Ovary (tissue), 9 donors: ENCODE measurements around the gene SNRPA1. TPM values are rescaled to one million over a fixed set of nuclear protein-coding genes. Genes with fewer than 3 reads are reported as not detected.

ENCODE experiments used
- DNase-seq, 5 donors: peaks; one replicate each; pipeline ENCODE4 v3.0.0-alpha.2; 2019 to 2020
- H3K27ac ChIP-seq, 2 donors: fragments of 200-600 bp; one replicate each; pipeline versions ENCODE4 v1.5.1 to v1.8.0; 2019 to 2022
- H3K27me3 ChIP-seq: fragments of 200-600 bp; one replicate; pipeline ENCODE4 v1.8.0; 2022
- H3K36me3 ChIP-seq: fragments of 200-600 bp; sonication (generic); one replicate; pipeline ENCODE4 v1.5.1; 2019
- H3K4me1 ChIP-seq: one replicate; pipeline ENCODE4 v1.8.1; 2013; ENCODE audit warnings: mild to moderate bottlenecking, moderate library complexity; ENCODE audit not compliant: insufficient read depth
- H3K4me3 ChIP-seq: fragments of 200-600 bp; sonication (generic); one replicate; pipeline ENCODE4 v1.5.1; 2017
- H3K9me3 ChIP-seq, 2 donors: fragments of 200-600 bp in 1 of 2; sonication (generic) in 1 of 2; one replicate each; pipeline versions ENCODE4 v1.5.1 to v1.8.1; 2013 to 2019; ENCODE audit warnings: mild to moderate bottlenecking in 1 of 2, moderate library complexity in 1 of 2
- CTCF ChIP-seq, 3 donors: fragments of 450-650 bp in 2 of 3; fragments of 200-600 bp in 1 of 3; IDR thresholded peaks; one replicate each; pipeline versions ENCODE4 v1.5.1 to v1.8.0; 2016 to 2022; ENCODE audit warnings: antibody characterized with exemption in 3 of 3, mild to moderate bottlenecking in 1 of 3
- EP300 ChIP-seq: sonication (generic); formaldehyde crosslinking; IDR thresholded peaks from one replicate; pipeline ENCODE4 v1.6.1; 2017; ENCODE audit warnings: antibody characterized with exemption
- POLR2A ChIP-seq: fragments of 450-650 bp; IDR thresholded peaks from one replicate; pipeline ENCODE4 v1.6.1; 2017; ENCODE audit warnings: antibody characterized with exemption, mild to moderate bottlenecking, moderate library complexity
- WGBS, 3 donors: extraction: QIAGEN DNeasy Blood & Tissue Kit in 1 of 3; methylation state at CpG; one replicate each; pipeline versions ENCODE4 v1.1.5 to v1.1.7; 2013 to 2017; 5-methylcytosine and 5-hydroxymethylcytosine counted together
- intact Hi-C, 4 donors: fragments of 100-400 bp; cut with DNase I; formaldehyde crosslinking; loops; one replicate each; pipeline versions ENCODE4 v1.11.0 to v1.15.1; 2022 to 2023
- polyA plus RNA-seq, 2 donors: library from polyadenylated mRNA; stranded (reverse); fragments of 200-250 nt in 1 of 2; fragments of 350-450 nt in 1 of 2; fragmentation: Illumina TruSeq in 1 of 2; extraction: RNeasy Lipid Tissue Mini Kit (QIAGEN cat#74804) in 1 of 2; gene quantifications; one replicate each; pipeline ENCODE4 v1.2.3, GENCODE V29; 2013 to 2014
- total RNA-seq, 7 donors: library from RNA; depleted of rRNA in 2 of 7; stranded (reverse); fragments of >200 nt in 2 of 7; fragmentation: NEBNext Ultra II Directional in 3 of 7; extraction: Animal tissue kit (Norgen Biotek cat#: 25700) in 3 of 7; gene quantifications; one replicate each; pipeline versions ENCODE4 v1.1.0 to v1.2.4, GENCODE V29; 2016 to 2023
- donor health status: DM: no; HTN: no; CAD: no; lungs with moderate emphysema.
- donor health status: DM: no; HTN: no; CAD: no.
- donor health status: Bipolar disorder and iron deficiency.
- donor health status: DM: yes; HTN: yes; CAD: no.
- donor health status: DM: no; HTN: no; CAD: no.
- donor health status: DM: yes; HTN: yes; CAD: no.

The SNRPA1 gene
- total and polyA plus RNA-seq, 9 donors, result 18.6 to 55.1 (median 39.8) TPM

GRCh38 chr15:101246391-101246790, 48.7 kb downstream of the SNRPA1 start:
- H3K4me3 ChIP-seq, result no peak overlapping the region
- no peak for DNase-seq
- intact Hi-C loops, result loop anchor here in 3 of 4 donors (5.0 to 10.0 kb wide), 4 partner anchors 52 to 112 kb away; no protein-coding TSS in a partner anchor
- no peaks in the 10 kb centered on the region for H3K9me3 ChIP-seq
- TF ChIP-seq EP300 (no peak), CTCF (IDR thresholded peaks at IDR 0.05) (no peak), POLR2A (no peak)
- WGBS, 3 donors, result 24 to 41% (median 34%) methylated on average over 6 of the region's 6 CpGs
- no peaks in the 10 kb centered on the region for H3K36me3 ChIP-seq
- no peaks in the 10 kb centered on the region for H3K27me3 ChIP-seq
- H3K27ac ChIP-seq, result no peak overlapping the region
- peaks cover 41% of the 10 kb centered on the region for H3K4me1 ChIP-seq

GRCh38 chr15:101244889-101245668, 50.0 kb downstream of the SNRPA1 start:
- Histone ChIP-seq H3K4me1 (peaks cover 46% of the 10 kb centered on the region), H3K27me3 (no peaks in the 10 kb centered on the region), H3K36me3 (no peaks in the 10 kb centered on the region), H3K9me3 (no peaks in the 10 kb centered on the region), H3K4me3 (no peak overlapping the region), H3K27ac (no peak overlapping the region)
- peak in 1 of 5 donors; percentile 17 for DNase-seq
- WGBS, 3 donors, result 81 to 94% (median 86%) methylated on average over 14 of the region's 14 CpGs
- no peak for TF ChIP-seq CTCF (IDR thresholded peaks at IDR 0.05)
- TF ChIP-seq EP300, result no peak
- TF ChIP-seq POLR2A, result no peak
- intact Hi-C loops, result loop anchor here in 3 of 4 donors (5.0 to 10.0 kb wide), 5 partner anchors 48 to 110 kb away; no protein-coding TSS in a partner anchor

DNA sequence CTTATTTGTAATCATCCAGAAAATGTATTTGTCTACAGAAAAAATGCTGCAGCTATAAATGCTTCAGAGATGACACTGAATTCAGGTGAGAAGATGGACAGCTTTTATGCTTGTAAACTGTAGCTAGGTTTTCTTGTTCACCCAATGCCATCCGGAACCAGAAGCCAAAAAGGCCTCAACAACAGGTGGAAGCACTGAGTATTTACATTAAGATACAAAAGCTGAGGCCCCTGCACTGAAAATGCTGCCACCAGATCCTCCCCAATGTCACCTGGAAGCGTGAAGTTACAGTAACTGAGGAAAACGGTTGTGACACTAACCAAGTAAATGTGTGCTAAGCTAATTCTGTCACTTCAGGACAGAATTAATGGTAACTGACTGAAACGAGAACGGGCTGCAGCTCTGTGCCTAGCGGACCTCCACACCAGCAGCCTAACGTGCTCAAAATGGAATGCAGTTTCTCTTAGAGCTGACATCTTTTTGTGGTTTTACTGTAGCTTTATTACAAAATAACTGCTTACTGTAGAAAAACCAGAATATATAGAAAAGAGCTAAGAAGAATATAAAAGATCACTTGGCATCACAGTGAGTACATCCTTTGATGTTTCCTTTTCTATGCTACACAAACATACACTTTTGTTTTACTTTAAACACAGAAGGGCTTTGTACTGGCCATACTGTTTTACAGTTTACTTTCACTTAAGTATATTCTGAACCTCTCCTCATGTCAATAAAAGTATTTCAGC, 50.8 kb downstream of the SNRPA1 start:
- intact Hi-C loops, result loop anchor here in 3 of 4 donors (5.0 to 10.0 kb wide), 4 partner anchors 47 to 109 kb away; no protein-coding TSS in a partner anchor
- peak in 1 of 5 donors; percentile 11 for DNase-seq
- Histone ChIP-seq H3K27ac (no peak overlapping the region), H3K4me1 (peaks cover 42% of the 10 kb centered on the region), H3K9me3 (no peaks in the 10 kb centered on the region), H3K4me3 (no peak overlapping the region), H3K36me3 (no peaks in the 10 kb centered on the region), H3K27me3 (no peaks in the 10 kb centered on the region)
- TF ChIP-seq CTCF (IDR thresholded peaks at IDR 0.05), result no peak
- TF ChIP-seq EP300, result no peak
- TF ChIP-seq POLR2A, result no peak
- WGBS, 3 donors, result 35 to 43% (median 35%) methylated on average over 7 of the region's 7 CpGs

- intact Hi-C loops, result loop anchor here in 3 of 4 donors (5.0 to 10.0 kb wide), 4 partner anchors 46 to 109 kb away; no protein-coding TSS in a partner anchor
- TF ChIP-seq CTCF (IDR thresholded peaks at IDR 0.05) (no peak), POLR2A (no peak), EP300 (no peak)
- no peaks in the 10 kb centered on the region for H3K27me3 ChIP-seq
- no peak overlapping the region for H3K27ac ChIP-seq
- WGBS, 3 donors, result 39 to 64% (median 63%) methylated on average over 9 of the region's 9 CpGs
- peaks cover 45% of the 10 kb centered on the region for H3K4me1 ChIP-seq
- no peaks in the 10 kb centered on the region for H3K9me3 ChIP-seq
- H3K4me3 ChIP-seq, result no peak overlapping the region
- H3K36me3 ChIP-seq, result no peaks in the 10 kb centered on the region
- DNase-seq, result no peak
Measured at GRCh38 chr15:101243420-101243819, 51.6 kb downstream of the SNRPA1 start.
